Dedifferentiated amniotic fluid mesenchymal stem cell (primary cell): ENCODE data around the gene CD53.
"Not testable (repeated sequence)": the region's sequence is repeated elsewhere in the genome, so short reads cannot be mapped to it uniquely, and the experiment has no call there.

Experiments used
- DNase-seq: peaks from one replicate; pipeline ENCODE4 v3.0.0-alpha.2; 2016; ENCODE audit errors: extremely low spot score

CD53 gene

GRCh38 chr1:110872745-110873720 lies at the start of gene CD53:
Gene CD53, plus strand, starts transcription at chr1:110873148. Its CDS starts 18,261 bp downstream, at chr1:110891409.
- no peak for DNase-seq

GRCh38 chr1:110824192-110824591 lies 48.8 kb upstream of the CD53 start:
- no peak for DNase-seq

- DNase-seq, result no peak
These were observed 42.9 kb upstream of the CD53 start for GRCh38 chr1:110829955-110830553.

- not testable (repeated sequence) for DNase-seq
These were observed 39.2 kb upstream of the CD53 start for GRCh38 chr1:110833779-110834178.

- DNase-seq, result no peak
These were observed 26.1 kb upstream of the CD53 start for GRCh38 chr1:110846861-110847260.

GRCh38 chr1:110850145-110850544 lies 22.8 kb upstream of the CD53 start:
- no peak for DNase-seq

- DNase-seq, result no peak
These were observed 22.3 kb upstream of the CD53 start for GRCh38 chr1:110850627-110851026.

GRCh38 chr1:110853135-110853534 lies 19.8 kb upstream of the CD53 start:
- DNase-seq, result no peak

GRCh38 chr1:110856410-110856809 lies 16.5 kb upstream of the CD53 start:
- no peak for DNase-seq

GRCh38 chr1:110857964-110858948 lies 14.7 kb upstream of the CD53 start:
- DNase-seq, result no peak

GRCh38 chr1:110859062-110859461 lies 13.9 kb upstream of the CD53 start:
- no peak for DNase-seq

- no peak for DNase-seq
These were observed 12.8 kb upstream of the CD53 start for GRCh38 chr1:110860174-110860573.

GRCh38 chr1:110860620-110861019 lies 12.3 kb upstream of the CD53 start:
- DNase-seq, result not testable (repeated sequence)

GRCh38 chr1:110861942-110862341 lies 11.0 kb upstream of the CD53 start:
- not testable (repeated sequence) for DNase-seq

GRCh38 chr1:110864287-110864686 lies 8.7 kb upstream of the CD53 start:
- DNase-seq, result no peak

GRCh38 chr1:110870721-110871388 lies 2.1 kb upstream of the CD53 start:
- no peak for DNase-seq

- DNase-seq, result no peak
These were observed 593 bp upstream of the CD53 start for GRCh38 chr1:110872366-110872744.

- no peak for DNase-seq
These were observed 908 bp downstream of the CD53 start for GRCh38 chr1:110873856-110874255.

GRCh38 chr1:110874324-110875215 lies 1.6 kb downstream of the CD53 start:
- DNase-seq, result no peak

- DNase-seq, result no peak
These were observed 2.3 kb downstream of the CD53 start for GRCh38 chr1:110875216-110875731.
